Activated effector memory CD4-positive, alpha-beta T cell treated with anti-CD3 and anti-CD28 coated beads, Interleukin-2, amount 50 U/mL, for 16 hours (primary cell): ENCODE results near the gene ZSCAN25.
"Not testable (repeated sequence)": the region's sequence is repeated elsewhere in the genome, so short reads cannot be mapped to it uniquely, and the experiment has no call there.

Experiments
- DNase-seq: peaks from one replicate; pipeline ENCODE4 v3.0.0-alpha.2; 2020

Gene ZSCAN25

GRCh38 chr7:99616359-99617191 is at the start of gene ZSCAN25:
TSS of gene ZSCAN25 (plus strand) at chr7:99616946. CDS start at chr7:99619607, 2,661 bp downstream.
- peak; percentile 94 for DNase-seq

GRCh38 chr7:99568770-99569169 is 48.0 kb upstream of the ZSCAN25 start:
- not testable (repeated sequence) for DNase-seq

GRCh38 chr7:99571768-99572167 is 45.0 kb upstream of the ZSCAN25 start:
- DNase-seq = no peak

- no peak for DNase-seq
Observed at GRCh38 chr7:99573257-99573656, 43.5 kb upstream of the ZSCAN25 start.

GRCh38 chr7:99576251-99576650 is 40.5 kb upstream of the ZSCAN25 start:
- DNase-seq = no peak

GRCh38 chr7:99579281-99579955 is 37.3 kb upstream of the ZSCAN25 start:
- no peak for DNase-seq

- DNase-seq = peak; percentile 82
Observed at GRCh38 chr7:99579956-99580777, 36.6 kb upstream of the ZSCAN25 start.

GRCh38 chr7:99580778-99581332 is 35.9 kb upstream of the ZSCAN25 start:
- not testable (repeated sequence) for DNase-seq

- DNase-seq = no peak
Observed at GRCh38 chr7:99588868-99589267, 27.9 kb upstream of the ZSCAN25 start.

GRCh38 chr7:99594948-99595745 is 21.6 kb upstream of the ZSCAN25 start:
- no peak for DNase-seq

GRCh38 chr7:99596408-99596955 is 20.3 kb upstream of the ZSCAN25 start:
- DNase-seq = no peak

GRCh38 chr7:99597762-99598501 is 18.8 kb upstream of the ZSCAN25 start, which contains the start of gene TMEM225B:
TSS of gene TMEM225B (plus strand) at chr7:99598267. CDS start at chr7:99604389, 6,122 bp downstream.
- DNase-seq = no peak

GRCh38 chr7:99599836-99600235 is 16.9 kb upstream of the ZSCAN25 start:
- no peak for DNase-seq

GRCh38 chr7:99601656-99602310 is 15.0 kb upstream of the ZSCAN25 start:
- DNase-seq = no peak

- no peak for DNase-seq
Observed at GRCh38 chr7:99605527-99605926, 11.2 kb upstream of the ZSCAN25 start.

- no peak for DNase-seq
Observed at GRCh38 chr7:99606531-99606930, 10.2 kb upstream of the ZSCAN25 start.

GRCh38 chr7:99607548-99607947 is 9.2 kb upstream of the ZSCAN25 start:
- no peak for DNase-seq

GRCh38 chr7:99614495-99614894 is 2.3 kb upstream of the ZSCAN25 start:
- no peak for DNase-seq

- DNase-seq = no peak
Observed at GRCh38 chr7:99615989-99616358, 772 bp upstream of the ZSCAN25 start.

GRCh38 chr7:99617192-99617781 is 541 bp downstream of the ZSCAN25 start:
- DNase-seq = no peak
